K562 (cell line): Measurements from ENCODE around the gene ZNF385D. TPM values are rescaled to one million over a fixed set of nuclear protein-coding genes. Genes with fewer than 3 reads are reported as not detected.

Experiments used
- ATAC-seq: fragments of 200-7000 bp; cut with Tn5 transposase; 3 replicates; pipeline ENCODE4 v1.9.1; 2020; ENCODE audit warnings: moderate library complexity
- BruUV-seq: library from RNA; stranded (reverse); fragments of 400-500 nt; replicated peaks from 2 replicates; lab custom pipeline; 2021; lab: Mats Ljungman, UMichigan
- CTCF ChIA-PET: fragments of 300-600 bp; formaldehyde crosslinking; extraction: SDS; loops from one replicate; lab custom pipeline; 2021; ENCODE audit warnings: low intra/inter-chr PET ratio; lab: Yijun Ruan, JAX
- POLR2A ChIA-PET: fragments of 300-600, 350-650 bp; sonication (Branson Sonifier 250); formaldehyde crosslinking; extraction: SDS; loops from one replicate; lab custom pipeline; 2021; ENCODE audit warnings: antibody characterized with exemption, inconsistent platforms; lab: Yijun Ruan, JAX
- DNase-seq, 4 experiments: peaks; one replicate each; pipeline versions ENCODE4 v3.0.0 to v3.0.0-alpha.2; 2011 to 2018; ENCODE audit warnings: low spot score in 3 of 4, mixed read lengths in 3 of 4; ENCODE audit errors: extremely low read depth in 1 of 4
- FAIRE-seq: peaks from 2 replicates; lab custom pipeline; 2011; peaks lifted over from hg19 to GRCh38; lab: Jason Lieb, UNC
- H2AFZ ChIP-seq: 2 replicates; pipeline ENCODE4 v1.6.0; 2011; ENCODE audit warnings: low read depth, low read length, control low read depth, inconsistent platforms
- H3K27ac ChIP-seq: fragments of 200-600 bp; 3 replicates; pipeline ENCODE4 v1.8.0; 2011; ENCODE audit warnings: low read depth, mild to moderate bottlenecking, control low read depth, inconsistent platforms, low read length, moderate library complexity, mixed read lengths; ENCODE audit errors: extremely low read depth
- H3K27me3 ChIP-seq, 2 experiments: fragments of 300-600 bp in 1 of 2; 2 replicates in 1 of 2; 3 replicates in 1 of 2; pipeline versions ENCODE4 v1.6.0 to v1.8.0; 2011; ENCODE audit warnings: inconsistent platforms in 2 of 2, low read length in 2 of 2, mild to moderate bottlenecking in 1 of 2, mixed read lengths in 1 of 2, moderate library complexity in 1 of 2; ENCODE audit not compliant: control insufficient read depth in 2 of 2, insufficient read depth in 2 of 2
- H3K36me3 ChIP-seq: fragments of 300-600 bp; 3 replicates; pipeline ENCODE4 v1.8.0; 2011; ENCODE audit warnings: mild to moderate bottlenecking, low read length, inconsistent platforms; ENCODE audit not compliant: control insufficient read depth, insufficient read depth
- H3K4me1 ChIP-seq, 2 experiments: fragments of 200-600 bp in 1 of 2; replicated peaks in 1 of 2; 2 replicates in 1 of 2; 3 replicates in 1 of 2; pipeline versions ENCODE4 v1.5.1 to v1.8.0; 2011; ENCODE audit warnings: inconsistent platforms in 2 of 2, low read length in 2 of 2, mild to moderate bottlenecking in 1 of 2, mixed read lengths in 1 of 2, moderate library complexity in 1 of 2; ENCODE audit not compliant: control insufficient read depth in 2 of 2, insufficient read depth in 2 of 2
- H3K4me2 ChIP-seq: 2 replicates; pipeline ENCODE4 v1.6.1; 2011; ENCODE audit warnings: low read length, control low read depth, inconsistent platforms, mixed read lengths; ENCODE audit not compliant: insufficient read depth
- H3K4me3 ChIP-seq: fragments of 200-600 bp; sonication (generic), shearing (Covaris generic); 2 replicates; pipeline ENCODE4 v1.5.1; 2016; ENCODE audit warnings: control low read depth, inconsistent platforms
- H3K79me2 ChIP-seq: fragments of 200-600 bp; 3 replicates; pipeline ENCODE4 v1.8.0; 2011; ENCODE audit warnings: low read length, inconsistent platforms; ENCODE audit not compliant: control insufficient read depth, insufficient read depth
- H3K9ac ChIP-seq, 2 experiments: 2 replicates each; pipeline versions ENCODE4 v1.6.0 to v1.6.1; 2011; ENCODE audit warnings: low read depth in 2 of 2, low read length in 2 of 2, control low read depth in 1 of 2, inconsistent platforms in 1 of 2, mild to moderate bottlenecking in 1 of 2, mixed read lengths in 1 of 2; ENCODE audit not compliant: insufficient read depth in 1 of 2
- H3K9me1 ChIP-seq: one replicate; pipeline ENCODE4 v1.6.0; 2011; ENCODE audit warnings: inconsistent platforms, mild to moderate bottlenecking, low read length, moderate library complexity; ENCODE audit not compliant: control insufficient read depth, insufficient read depth
- H3K9me3 ChIP-seq: replicated peaks from 2 replicates; pipeline ENCODE4 v1.5.1; 2011; ENCODE audit warnings: low read depth, low read length, inconsistent platforms; ENCODE audit not compliant: control insufficient read depth, insufficient read depth
- H4K20me1 ChIP-seq: replicated peaks from 2 replicates; pipeline ENCODE4 v1.6.1; 2011; ENCODE audit warnings: low read length, inconsistent platforms, mixed read lengths; ENCODE audit not compliant: control insufficient read depth, insufficient read depth
- EWSR1 ChIP-seq: fragments of 450-650 bp; IDR thresholded peaks from 2 replicates; pipeline ENCODE4 v1.6.1; 2018; ENCODE audit warnings: borderline replicate concordance, mild to moderate bottlenecking, low read depth, moderate library complexity; ENCODE audit not compliant: partially characterized antibody
- L3MBTL2 ChIP-seq: fragments of 450-650 bp; IDR thresholded peaks from 2 replicates; pipeline ENCODE4 v1.6.1; 2016; ENCODE audit warnings: mild to moderate bottlenecking, moderate library complexity
- NCOA6 ChIP-seq: fragments of 450-650 bp; IDR thresholded peaks from 2 replicates; pipeline ENCODE4 v1.6.1; 2017; ENCODE audit warnings: mild to moderate bottlenecking
- NR2F6 ChIP-seq: fragments of 450-650 bp; formaldehyde crosslinking; IDR thresholded peaks from 2 replicates; pipeline ENCODE4 v1.4.0; 2020; ENCODE audit warnings: mild to moderate bottlenecking
- OTX1 ChIP-seq: fragments of 450-650 bp; formaldehyde crosslinking; IDR thresholded peaks from 2 replicates; pipeline ENCODE4 v1.4.0; 2022; ENCODE audit warnings: mild to moderate bottlenecking
- TCF3 ChIP-seq: sonication (generic); formaldehyde crosslinking; IDR thresholded peaks from 2 replicates; pipeline ENCODE4 v1.4.0; 2020; ENCODE audit warnings: mild to moderate bottlenecking, missing genetic modification reagents
- XRCC3 ChIP-seq: fragments of 450-650 bp; IDR thresholded peaks from 2 replicates; pipeline ENCODE4 v1.6.1; 2017; ENCODE audit warnings: mild to moderate bottlenecking, moderate library complexity
- ZBTB7A ChIP-seq: IDR thresholded peaks from 2 replicates; pipeline ENCODE4 v1.6.1; 2011; ENCODE audit warnings: low read depth, mild to moderate bottlenecking, low read length, moderate library complexity, borderline replicate concordance; ENCODE audit not compliant: control insufficient read depth
- ZNF41 ChIP-seq: fragments of 250-450 bp; sonication (Bioruptor Pico); conservative IDR thresholded peaks from 2 replicates; pipeline ENCODE4 v1.4.0; 2020; ENCODE audit warnings: mild to moderate bottlenecking
- WGBS: fragments of 100-300 bp; shearing (Covaris generic); methylation state at CpG from one replicate; pipeline ENCODE4 v1.1.6; 2016; ENCODE audit warnings: low coverage, mixed read lengths; ENCODE audit not compliant: insufficient coverage; ENCODE audit errors: missing lambda C conversion rate; 5-methylcytosine and 5-hydroxymethylcytosine counted together
- in situ Hi-C: fragments of 300-500 bp; cut with MboI; formaldehyde crosslinking; loops from 4 replicates; pipeline ENCODE4 v1.15.0; 2018; ENCODE audit warnings: inconsistent platforms, mixed read lengths
- intact Hi-C: fragments of 100-400 bp; cut with micrococcal nuclease; formaldehyde crosslinking; loops from 2 replicates; pipeline ENCODE4 v1.14.2; 2022
- polyA plus RNA-seq, 8 experiments: library from polyadenylated mRNA; depleted of rRNA in 4 of 8; stranded (reverse) in 5 of 8; unstranded in 3 of 8; fragments of >200 nt; fragmentation: Nextera tagmentation in 2 of 8; fragmentation: Illumina TruSeq in 1 of 8; extraction: Ambion mirVana in 2 of 8; extraction: Trizol in 1 of 8; gene quantifications; 2 replicates each; pipeline versions ENCODE4 v1.2.1 to v1.2.3, GENCODE V29; 2011 to 2014; ENCODE audit warnings: inconsistent platforms in 1 of 8, missing spikeins in 1 of 8
- total RNA-seq, 7 experiments: library from RNA; depleted of rRNA in 6 of 7; stranded (reverse); fragments of >200 nt in 6 of 7; fragmentation: Illumina TruSeq in 2 of 7; extraction: Trizol in 2 of 7; gene quantifications; 2 replicates each; pipeline versions ENCODE4 v1.2.1 to v1.2.3, GENCODE V29; 2011 to 2021; ENCODE audit warnings: low replicate concordance in 1 of 7
- TF ChIP-seq, protein P1 (sequence below): fragments of 450-650 bp; IDR thresholded peaks from 2 replicates; pipeline ENCODE4 v1.6.1; 2016
- TF ChIP-seq, protein P2 (sequence below): sonication (generic); IDR thresholded peaks from 2 replicates; pipeline ENCODE4 v1.6.1; 2016
- TF ChIP-seq, protein P3 (sequence below), 2 experiments: fragments of 450-650 bp in 1 of 2; sonication (generic) in 1 of 2; formaldehyde crosslinking in 1 of 2; IDR thresholded peaks in 1 of 2; conservative IDR thresholded peaks in 1 of 2; 2 replicates each; pipeline versions ENCODE4 v1.6.1 to v1.8.1; 2016 to 2023; ENCODE audit warnings: mild to moderate bottlenecking in 2 of 2, moderate library complexity in 2 of 2, inconsistent platforms in 1 of 2, missing genetic modification reagents in 1 of 2

ZNF385D gene
- total and polyA plus RNA-seq, 9 of the 15 experiments (the other 6 are each of a cell fraction or from before 2014, with no cell fraction given), result 0.14 to 1.7 (median 0.51) TPM

DNA sequence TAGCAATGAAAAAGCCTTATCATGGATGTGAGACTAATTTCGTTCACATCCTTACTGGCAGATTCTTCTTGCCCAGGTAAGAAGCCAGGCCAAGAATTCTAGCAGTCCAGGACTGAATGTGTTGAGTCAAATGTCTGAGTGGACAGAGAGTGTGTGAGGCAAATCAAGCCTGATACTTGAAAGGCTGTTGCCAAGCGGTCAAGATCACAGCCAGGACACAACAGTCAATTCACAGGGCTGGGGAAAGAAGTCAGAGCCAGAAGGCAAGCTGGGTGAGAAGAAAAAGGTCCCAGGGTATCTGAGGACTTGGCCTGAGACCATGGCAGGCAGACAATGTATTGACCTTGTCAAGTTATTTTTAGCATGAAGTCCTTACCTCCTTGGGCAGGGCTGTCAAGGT lies 301.3 kb downstream of the ZNF385D start:
- no TSS peak for BruUV-seq
- no peak overlapping the region for H3K27ac ChIP-seq
- no peak for ATAC-seq
- H3K4me3 ChIP-seq, result no peak overlapping the region
- CTCF ChIA-PET, result no interaction called here
- H3K27me3 ChIP-seq, result no peaks in the 10 kb centered on the region
- no peak for FAIRE-seq
- no peaks in the 10 kb centered on the region for H4K20me1 ChIP-seq
- intact Hi-C loops (no loop called here), in situ Hi-C loops (no loop called here)
- H3K4me1 ChIP-seq, result no peaks in the 10 kb centered on the region
- DNase-seq, result no peak
- no peak overlapping the region for H3K9ac ChIP-seq
- TF ChIP-seq EWSR1 (no peak), ZNF41 (CRISPR knock-in tag) (no peak), L3MBTL2 (no peak), XRCC3 (no peak), NCOA6 (no peak), OTX1 (no peak), ZBTB7A (no peak), TCF3 (CRISPR knock-in tag) (no peak), NR2F6 (CRISPR knock-in tag) (no peak)
- TF ChIP-seq, protein P1, sequence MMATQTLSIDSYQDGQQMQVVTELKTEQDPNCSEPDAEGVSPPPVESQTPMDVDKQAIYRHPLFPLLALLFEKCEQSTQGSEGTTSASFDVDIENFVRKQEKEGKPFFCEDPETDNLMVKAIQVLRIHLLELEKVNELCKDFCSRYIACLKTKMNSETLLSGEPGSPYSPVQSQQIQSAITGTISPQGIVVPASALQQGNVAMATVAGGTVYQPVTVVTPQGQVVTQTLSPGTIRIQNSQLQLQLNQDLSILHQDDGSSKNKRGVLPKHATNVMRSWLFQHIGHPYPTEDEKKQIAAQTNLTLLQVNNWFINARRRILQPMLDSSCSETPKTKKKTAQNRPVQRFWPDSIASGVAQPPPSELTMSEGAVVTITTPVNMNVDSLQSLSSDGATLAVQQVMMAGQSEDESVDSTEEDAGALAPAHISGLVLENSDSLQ, result no peak
- TF ChIP-seq, protein P2, sequence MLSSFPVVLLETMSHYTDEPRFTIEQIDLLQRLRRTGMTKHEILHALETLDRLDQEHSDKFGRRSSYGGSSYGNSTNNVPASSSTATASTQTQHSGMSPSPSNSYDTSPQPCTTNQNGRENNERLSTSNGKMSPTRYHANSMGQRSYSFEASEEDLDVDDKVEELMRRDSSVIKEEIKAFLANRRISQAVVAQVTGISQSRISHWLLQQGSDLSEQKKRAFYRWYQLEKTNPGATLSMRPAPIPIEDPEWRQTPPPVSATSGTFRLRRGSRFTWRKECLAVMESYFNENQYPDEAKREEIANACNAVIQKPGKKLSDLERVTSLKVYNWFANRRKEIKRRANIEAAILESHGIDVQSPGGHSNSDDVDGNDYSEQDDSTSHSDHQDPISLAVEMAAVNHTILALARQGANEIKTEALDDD, result no peak
- TF ChIP-seq, protein P3, sequence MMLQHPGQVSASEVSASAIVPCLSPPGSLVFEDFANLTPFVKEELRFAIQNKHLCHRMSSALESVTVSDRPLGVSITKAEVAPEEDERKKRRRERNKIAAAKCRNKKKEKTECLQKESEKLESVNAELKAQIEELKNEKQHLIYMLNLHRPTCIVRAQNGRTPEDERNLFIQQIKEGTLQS (IDR thresholded peaks at IDR 0.05), result no peak
- TF ChIP-seq, protein P3 (CRISPR knock-in tag; conservative IDR thresholded peaks at IDR 0.05), result no peak
- POLR2A ChIA-PET, result no interaction called here
- no peaks in the 10 kb centered on the region for H3K36me3 ChIP-seq
- no peak overlapping the region for H3K4me2 ChIP-seq
- H3K79me2 ChIP-seq, result no peaks in the 10 kb centered on the region
- 3% methylated on average over 2 of the region's 2 CpGs for WGBS
- no peaks in the 10 kb centered on the region for H3K9me1 ChIP-seq
- H3K9me3 ChIP-seq, result no peaks in the 10 kb centered on the region
- H2AFZ ChIP-seq, result no peak overlapping the region
